ENCODE measurements around the gene XG. TPM values are rescaled to one million over a fixed set of nuclear protein-coding genes. Genes with fewer than 3 reads are reported as not detected.

Gene XG
- total and polyA plus RNA-seq, 2 of the 4 experiments (the other 2 are of a cell fraction): under 0.01 TPM; not detected in 1

DNA sequence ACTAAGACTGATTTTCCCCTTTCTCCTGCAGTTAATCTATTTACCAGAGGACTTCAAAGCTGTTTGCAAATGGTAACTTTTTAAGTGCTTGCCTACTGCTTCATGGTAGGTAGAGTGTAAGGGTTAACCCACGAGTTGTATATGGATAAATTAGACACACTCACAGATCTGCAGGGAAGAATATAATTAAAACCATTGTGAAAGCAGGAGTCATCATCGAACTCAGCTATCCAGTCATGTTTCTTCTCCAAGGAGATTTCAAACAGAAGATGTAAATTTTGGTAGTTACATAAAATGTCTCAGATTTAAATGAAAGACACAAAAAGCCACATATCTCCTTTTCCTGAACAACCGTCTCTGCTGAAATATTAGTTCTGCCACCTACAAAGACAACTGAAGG, 549 bp upstream of the XG start:
- Histone ChIP-seq H4K8ac (ENCODE audit: low read depth in 2 of 2, low read length in 2 of 2) (no peak overlapping the region), H3K4me2 (ENCODE audit: low read depth, low read length) (no peak overlapping the region), H3K4me1 (ENCODE audit: control insufficient read depth, insufficient read depth, low read length) (no peaks in the 10 kb centered on the region), H4K91ac (ENCODE audit: insufficient read depth, low read depth, low read length) (no peak overlapping the region), H4K5ac (ENCODE audit: low read depth, low read length) (no peak overlapping the region), H2BK120ac (ENCODE audit: low read depth, low read length) (no peak overlapping the region), H3K9me1 (ENCODE audit: insufficient read depth, low read length) (no peaks in the 10 kb centered on the region), H2BK20ac (ENCODE audit: low read depth, low read length) (no peak overlapping the region), H3K56ac (ENCODE audit: extremely low read depth, insufficient read depth, low read length) (no peak overlapping the region), H3K23ac (ENCODE audit: low read depth, low read length) (no peak overlapping the region), H3K79me1 (ENCODE audit: low read depth in 1 of 2, low read length in 2 of 2) (no peaks in the 10 kb centered on the region), H2AK5ac (ENCODE audit: low read depth, low read length) (no peak overlapping the region), H2AK9ac (replicated peaks; ENCODE audit: low read depth, low read length, poor library complexity) (no peak overlapping the region), H4K20me1 (ENCODE audit: insufficient read depth, low read length) (no peaks in the 10 kb centered on the region), H3K27me3 (ENCODE audit: control insufficient read depth, insufficient read depth, low read length) (no peaks in the 10 kb centered on the region), H3K18ac (ENCODE audit: low read depth, low read length) (no peak overlapping the region), H2BK5ac (ENCODE audit: low read depth, low read length, poor library complexity, severe bottlenecking) (no peak overlapping the region), H3K9me3 (ENCODE audit: control insufficient read depth, insufficient read depth, low read length) (peaks cover 2% of the 10 kb centered on the region; the same call in 1 of the 2 replicates), H2BK15ac (ENCODE audit: low read depth, low read length) (no peak overlapping the region), H3K4ac (ENCODE audit: low read depth, low read length) (no peak overlapping the region), H3K4me3 (ENCODE audit: insufficient read depth, low read depth, low read length) (no peak overlapping the region), H3K36me3 (ENCODE audit: control insufficient read depth, insufficient read depth, low read length) (no peaks in the 10 kb centered on the region), H2AFZ (replicated peaks; ENCODE audit: low read length, poor library complexity) (no peak overlapping the region), H3K9ac (ENCODE audit: low read depth, low read length) (no peak overlapping the region), H3K27ac (ENCODE audit: insufficient read depth, low read length) (no peak overlapping the region), H3K14ac (replicated peaks; ENCODE audit: low read depth, low read length) (no peak overlapping the region)
- CTCF ChIA-PET: no interaction called here
- dilution Hi-C loops (cut with HindIII; ENCODE audit: low sequenced_read_pairs, unreplicated experiment): no loop called here
- peak; percentile 8 for DNase-seq
- intact Hi-C loops (cut with micrococcal nuclease): no loop called here
- in situ Hi-C loops (cut with MboI; ENCODE audit: low sequenced_read_pairs): no loop called here
- TF ChIP-seq FOS (IDR thresholded peaks at IDR 0.05; ENCODE audit: low read depth, low read length) (no peak), MAZ (IDR thresholded peaks at IDR 0.05; ENCODE audit: borderline replicate concordance, low read depth, low read length) (no peak), NFE2L2 (IDR thresholded peaks at IDR 0.05; ENCODE audit: low read depth, low read length) (no peak), POLR2A (IDR thresholded peaks at IDR 0.05; ENCODE audit: low read depth, low read length) (no peak), CHD1 (IDR thresholded peaks at IDR 0.05; ENCODE audit: low read depth, low read length) (no peak), SMC3 (IDR thresholded peaks at IDR 0.05; ENCODE audit: low read depth, low read length) (no peak), RCOR1 (IDR thresholded peaks at IDR 0.05; ENCODE audit: insufficient replicate concordance, low read length) (no peak), MAFK (IDR thresholded peaks at IDR 0.05; ENCODE audit: low read depth, low read length) (no peak), MXI1 (IDR thresholded peaks at IDR 0.05; ENCODE audit: borderline replicate concordance, low read depth, low read length) (no peak), RAD21 (IDR thresholded peaks at IDR 0.05; ENCODE audit: low read length) (no peak), RFX5 (IDR thresholded peaks at IDR 0.05; ENCODE audit: low read depth, low read length) (no peak), CEBPB (IDR thresholded peaks at IDR 0.05; ENCODE audit: low read depth, low read length) (no peak)
- TF ChIP-seq, protein P1, sequence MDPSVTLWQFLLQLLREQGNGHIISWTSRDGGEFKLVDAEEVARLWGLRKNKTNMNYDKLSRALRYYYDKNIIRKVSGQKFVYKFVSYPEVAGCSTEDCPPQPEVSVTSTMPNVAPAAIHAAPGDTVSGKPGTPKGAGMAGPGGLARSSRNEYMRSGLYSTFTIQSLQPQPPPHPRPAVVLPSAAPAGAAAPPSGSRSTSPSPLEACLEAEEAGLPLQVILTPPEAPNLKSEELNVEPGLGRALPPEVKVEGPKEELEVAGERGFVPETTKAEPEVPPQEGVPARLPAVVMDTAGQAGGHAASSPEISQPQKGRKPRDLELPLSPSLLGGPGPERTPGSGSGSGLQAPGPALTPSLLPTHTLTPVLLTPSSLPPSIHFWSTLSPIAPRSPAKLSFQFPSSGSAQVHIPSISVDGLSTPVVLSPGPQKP (IDR thresholded peaks at IDR 0.05; ENCODE audit: borderline replicate concordance, low read depth, low read length): no peak
- TF ChIP-seq, protein P2, sequence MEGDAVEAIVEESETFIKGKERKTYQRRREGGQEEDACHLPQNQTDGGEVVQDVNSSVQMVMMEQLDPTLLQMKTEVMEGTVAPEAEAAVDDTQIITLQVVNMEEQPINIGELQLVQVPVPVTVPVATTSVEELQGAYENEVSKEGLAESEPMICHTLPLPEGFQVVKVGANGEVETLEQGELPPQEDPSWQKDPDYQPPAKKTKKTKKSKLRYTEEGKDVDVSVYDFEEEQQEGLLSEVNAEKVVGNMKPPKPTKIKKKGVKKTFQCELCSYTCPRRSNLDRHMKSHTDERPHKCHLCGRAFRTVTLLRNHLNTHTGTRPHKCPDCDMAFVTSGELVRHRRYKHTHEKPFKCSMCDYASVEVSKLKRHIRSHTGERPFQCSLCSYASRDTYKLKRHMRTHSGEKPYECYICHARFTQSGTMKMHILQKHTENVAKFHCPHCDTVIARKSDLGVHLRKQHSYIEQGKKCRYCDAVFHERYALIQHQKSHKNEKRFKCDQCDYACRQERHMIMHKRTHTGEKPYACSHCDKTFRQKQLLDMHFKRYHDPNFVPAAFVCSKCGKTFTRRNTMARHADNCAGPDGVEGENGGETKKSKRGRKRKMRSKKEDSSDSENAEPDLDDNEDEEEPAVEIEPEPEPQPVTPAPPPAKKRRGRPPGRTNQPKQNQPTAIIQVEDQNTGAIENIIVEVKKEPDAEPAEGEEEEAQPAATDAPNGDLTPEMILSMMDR (conservative IDR thresholded peaks at IDR 0.05; ENCODE audit: low read depth, low read length): no peak
- TF ChIP-seq, protein P3, sequence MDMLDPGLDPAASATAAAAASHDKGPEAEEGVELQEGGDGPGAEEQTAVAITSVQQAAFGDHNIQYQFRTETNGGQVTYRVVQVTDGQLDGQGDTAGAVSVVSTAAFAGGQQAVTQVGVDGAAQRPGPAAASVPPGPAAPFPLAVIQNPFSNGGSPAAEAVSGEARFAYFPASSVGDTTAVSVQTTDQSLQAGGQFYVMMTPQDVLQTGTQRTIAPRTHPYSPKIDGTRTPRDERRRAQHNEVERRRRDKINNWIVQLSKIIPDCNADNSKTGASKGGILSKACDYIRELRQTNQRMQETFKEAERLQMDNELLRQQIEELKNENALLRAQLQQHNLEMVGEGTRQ (IDR thresholded peaks at IDR 0.05; ENCODE audit: low read depth, low read length): no peak
- no CpG with 5 or more reads among the region's 3 CpGs for WGBS, 2 experiments (ENCODE audit: extremely low coverage in 2 of 2, insufficient read length in 1 of 2)
- no peak for ATAC-seq (ENCODE audit: low read depth)
- POLR2A ChIA-PET (ENCODE audit: unreplicated experiment): no interaction called here
- BruUV-seq (replicated peaks): no TSS peak

Measured in IMR-90 (cell line).